Adrenal gland (tissue), 12 donors: ENCODE results near the gene STX5. TPM values are rescaled to one million over a fixed set of nuclear protein-coding genes. Genes with fewer than 3 reads are reported as not detected.

Experiments
- DNase-seq, 7 donors: peaks; one replicate each; pipeline ENCODE4 v3.0.0-alpha.2; 2019 to 2020
- H3K27ac ChIP-seq, 5 donors: fragments of 200-600 bp; sonication (generic) in 4 of 5; 1 replicate in 3 of 5; 2 replicates in 2 of 5; pipeline versions ENCODE4 v1.5.1 to v1.8.0; 2016 to 2020; ENCODE audit warnings: mild to moderate bottlenecking in 1 of 5
- H3K27me3 ChIP-seq: fragments of 200-600 bp; 2 replicates; pipeline ENCODE4 v1.8.0; 2021
- H3K36me3 ChIP-seq, 2 donors: fragments of 200-600 bp; replicated peaks in 1 of 2; 1 replicate in 1 of 2; 2 replicates in 1 of 2; pipeline versions ENCODE4 v1.5.1 to v1.8.0; 2018 to 2022
- H3K4me1 ChIP-seq, 2 donors: fragments of 200-600 bp; replicated peaks in 1 of 2; 1 replicate in 1 of 2; 2 replicates in 1 of 2; pipeline versions ENCODE4 v1.5.1 to v1.8.0; 2018 to 2021
- H3K4me3 ChIP-seq, 4 donors: fragments of 200-600 bp; sonication (generic) in 3 of 4; one replicate each; pipeline ENCODE4 v1.5.1; 2016 to 2018
- H3K9me3 ChIP-seq, 3 donors: fragments of 200-600 bp; sonication (generic) in 1 of 3; replicated peaks in 1 of 3; 1 replicate in 2 of 3; 2 replicates in 1 of 3; pipeline versions ENCODE4 v1.5.1 to v1.8.0; 2016 to 2021
- CTCF ChIP-seq, 6 experiments: fragments of 450-650 bp in 4 of 6; fragments of 200-600 bp in 2 of 6; sonication (generic) in 1 of 6; IDR thresholded peaks; 1 replicate in 5 of 6; 2 replicates in 1 of 6; pipeline versions ENCODE4 v1.5.1 to v1.8.0; 2016 to 2021; ENCODE audit warnings: antibody characterized with exemption in 6 of 6, mild to moderate bottlenecking in 2 of 6, moderate library complexity in 1 of 6
- POLR2A ChIP-seq, 2 donors: fragments of 450-650 bp; IDR thresholded peaks; one replicate each; pipeline ENCODE4 v1.6.1; 2017; ENCODE audit warnings: antibody characterized with exemption in 2 of 2, mild to moderate bottlenecking in 2 of 2, moderate library complexity in 1 of 2
- WGBS, 4 donors: extraction: QIAGEN DNeasy Blood & Tissue Kit in 2 of 4; methylation state at CpG; one replicate each; pipeline versions ENCODE4 v1.1.5 to v1.1.7; 2013 to 2017; 5-methylcytosine and 5-hydroxymethylcytosine counted together
- intact Hi-C, 2 donors: fragments of 100-400 bp; cut with DNase I; formaldehyde crosslinking; loops; one replicate each; pipeline versions ENCODE4 v1.14.1 to v1.15.0; 2022 to 2023
- polyA plus RNA-seq, 3 donors: library from polyadenylated mRNA; stranded (reverse); fragments of 200-250 nt in 2 of 3; fragments of 350-450 nt in 1 of 3; fragmentation: Illumina TruSeq in 1 of 3; extraction: RNeasy Lipid Tissue Mini Kit (QIAGEN cat#74804) in 1 of 3; gene quantifications; one replicate each; pipeline ENCODE4 v1.2.3, GENCODE V29; 2013 to 2014
- total RNA-seq, 9 donors: library from RNA; depleted of rRNA in 4 of 9; stranded (reverse); fragments of >200 nt in 4 of 9; fragments of 120-200 nt in 1 of 9; fragmentation: NEBNext Ultra II Directional in 1 of 9; extraction: Animal tissue kit (Norgen Biotek cat#: 25700) in 1 of 9; gene quantifications; one replicate each; pipeline versions ENCODE4 v1.1.0 to v1.2.4, GENCODE V29; 2013 to 2023
- donor health status: healthy with polysubstance abuse.
- donor health status: Bipolar disorder and iron deficiency.
- donor health status: DM: yes; HTN: yes; CAD: no.
- donor health status: DM: no; HTN: no; CAD: no.
- donor health status: DM: no; HTN: no; CAD: no.
- donor health status: DM: yes; HTN: yes; CAD: no.

Gene STX5
- total and polyA plus RNA-seq, 12 donors: 19.7 to 59.9 (median 36.0) TPM

- H3K27ac ChIP-seq: no peak overlapping the region
- no peak for TF ChIP-seq POLR2A (IDR thresholded peaks at IDR 0.05)
- TF ChIP-seq CTCF (IDR thresholded peaks at IDR 0.05): no peak
- WGBS, 4 donors: 36 to 73% (median 54%) methylated on average over 3 of the region's 3 CpGs
- no peaks in the 10 kb centered on the region for H3K9me3 ChIP-seq
- H3K4me1 ChIP-seq: peaks cover 12 to 21% of the 10 kb centered on the region in 2 donors
- no peak overlapping the region for H3K4me3 ChIP-seq
- DNase-seq: no peak
- H3K27me3 ChIP-seq: no peaks in the 10 kb centered on the region
- H3K36me3 ChIP-seq: peaks cover 0 to 32% of the 10 kb centered on the region in 2 donors
- intact Hi-C loops: no loop called here
Observed at GRCh38 chr11:62851807-62852522, 20.1 kb upstream of the STX5 start.

- 68 to 76% (median 73%) methylated on average over 13 to 15 of the region's 15 CpGs for WGBS, 4 donors
- intact Hi-C loops: no loop called here
- no peak for DNase-seq
- peaks cover 9 to 17% of the 10 kb centered on the region in 2 donors for H3K4me1 ChIP-seq
- H3K4me3 ChIP-seq: no peak overlapping the region
- no peak overlapping the region for H3K27ac ChIP-seq
- no peaks in the 10 kb centered on the region for H3K27me3 ChIP-seq
- peaks cover 0 to 32% of the 10 kb centered on the region in 2 donors for H3K36me3 ChIP-seq
- TF ChIP-seq CTCF (IDR thresholded peaks at IDR 0.05): no peak
- TF ChIP-seq POLR2A (IDR thresholded peaks at IDR 0.05): no peak
- H3K9me3 ChIP-seq: no peaks in the 10 kb centered on the region
Observed at GRCh38 chr11:62850911-62851806, 19.3 kb upstream of the STX5 start.

GRCh38 chr11:62847767-62848314, 16.0 kb upstream of the STX5 start:
- H3K4me3 ChIP-seq: no peak overlapping the region
- intact Hi-C loops: no loop called here
- H3K27ac ChIP-seq: no peak overlapping the region
- no peaks in the 10 kb centered on the region for H3K9me3 ChIP-seq
- WGBS, 4 donors: 91 to 100% (median 93%) methylated on average over 1 of the region's 1 CpG
- no peaks in the 10 kb centered on the region for H3K4me1 ChIP-seq
- H3K36me3 ChIP-seq: peaks cover 0 to 16% of the 10 kb centered on the region in 2 donors
- H3K27me3 ChIP-seq: no peaks in the 10 kb centered on the region
- TF ChIP-seq POLR2A (IDR thresholded peaks at IDR 0.05) (no peak), CTCF (IDR thresholded peaks at IDR 0.05) (no peak)
- DNase-seq: no peak

GRCh38 chr11:62846177-62846576, 14.3 kb upstream of the STX5 start:
- Histone ChIP-seq H3K9me3 (no peaks in the 10 kb centered on the region), H3K4me3 (no peak overlapping the region), H3K27ac (no peak overlapping the region), H3K36me3 (no peaks in the 10 kb centered on the region), H3K27me3 (no peaks in the 10 kb centered on the region), H3K4me1 (peaks cover 0 to 8% of the 10 kb centered on the region in 2 donors)
- DNase-seq: no peak
- TF ChIP-seq POLR2A (IDR thresholded peaks at IDR 0.05): no peak
- intact Hi-C loops: no loop called here
- WGBS, 4 donors: 74 to 85% (median 82%) methylated on average over 3 of the region's 3 CpGs
